ENCODE measurements around the gene RACGAP1.

GRCh38 chr12:49969027-49969426, 56.3 kb downstream of the RACGAP1 start:
- TF ChIP-seq CTCF (IDR thresholded peaks at IDR 0.05; ENCODE audit: insufficient read depth, low read length): no peak
- no peak for TF ChIP-seq SPI1 (IDR thresholded peaks at IDR 0.05; ENCODE audit: borderline replicate concordance, low read depth)
- no peak for TF ChIP-seq POLR2AphosphoS5 (IDR thresholded peaks at IDR 0.05; ENCODE audit: low read depth)
- no peak for TF ChIP-seq GABPA (IDR thresholded peaks at IDR 0.05; ENCODE audit: low read depth)

Measured in HL-60 (cell line).